HG03354 (cell line): ENCODE results near the gene MED15.
"Not testable (repeated sequence)": the region's sequence is repeated elsewhere in the genome, so short reads cannot be mapped to it uniquely, and the experiment has no call there.

Experiments
- ATAC-seq: cut with Tn5 transposase; IDR thresholded peaks from one replicate; pipeline ENCODE4 v1.9.1; 2021; ENCODE audit warnings: mild to moderate bottlenecking; ENCODE audit not compliant: unreplicated experiment, poor library complexity, severe bottlenecking

Gene MED15

DNA sequence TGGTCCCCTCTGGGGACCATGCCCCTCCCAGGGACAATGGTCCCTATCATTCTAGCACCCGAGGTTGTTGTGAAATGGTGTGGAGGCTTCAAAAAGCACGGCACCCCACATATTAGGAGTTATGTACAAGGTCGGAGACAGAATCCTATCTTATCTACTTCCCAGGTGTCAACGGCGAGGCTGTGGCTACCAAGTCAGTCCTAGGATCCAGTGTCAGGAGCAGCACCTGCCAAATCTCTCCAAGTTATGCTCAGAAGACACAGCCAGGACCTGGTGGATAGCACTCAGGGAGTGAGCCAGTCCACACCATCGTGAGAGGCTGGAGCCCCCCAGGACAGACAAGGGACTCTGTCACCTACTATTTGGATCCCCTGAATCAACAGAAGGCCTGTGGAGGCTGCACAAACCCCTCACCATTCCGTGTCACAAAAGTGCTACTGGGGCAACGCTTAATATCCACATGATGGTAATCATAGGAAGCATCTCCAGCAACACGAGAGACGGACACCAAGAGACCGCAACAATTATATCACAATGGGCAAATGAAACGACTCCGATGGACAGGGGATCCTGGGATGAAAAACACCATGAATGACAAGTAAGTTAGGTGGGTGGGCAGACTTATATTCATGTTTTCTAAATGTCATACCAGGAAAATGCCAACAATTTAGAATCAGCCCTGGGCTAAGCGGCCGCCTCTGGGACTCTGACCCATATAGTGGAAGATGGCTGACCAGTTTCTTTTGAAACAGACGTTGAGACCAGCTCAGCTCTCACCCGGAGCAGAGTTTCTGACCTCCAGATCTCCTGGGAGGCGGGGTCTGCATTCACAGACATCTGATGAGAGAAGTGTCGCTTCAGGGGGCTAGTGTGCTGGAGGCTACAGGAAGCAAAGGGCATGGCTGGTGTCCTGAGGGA lies 108.4 kb downstream of the MED15 start:
- no peak for ATAC-seq

DNA sequence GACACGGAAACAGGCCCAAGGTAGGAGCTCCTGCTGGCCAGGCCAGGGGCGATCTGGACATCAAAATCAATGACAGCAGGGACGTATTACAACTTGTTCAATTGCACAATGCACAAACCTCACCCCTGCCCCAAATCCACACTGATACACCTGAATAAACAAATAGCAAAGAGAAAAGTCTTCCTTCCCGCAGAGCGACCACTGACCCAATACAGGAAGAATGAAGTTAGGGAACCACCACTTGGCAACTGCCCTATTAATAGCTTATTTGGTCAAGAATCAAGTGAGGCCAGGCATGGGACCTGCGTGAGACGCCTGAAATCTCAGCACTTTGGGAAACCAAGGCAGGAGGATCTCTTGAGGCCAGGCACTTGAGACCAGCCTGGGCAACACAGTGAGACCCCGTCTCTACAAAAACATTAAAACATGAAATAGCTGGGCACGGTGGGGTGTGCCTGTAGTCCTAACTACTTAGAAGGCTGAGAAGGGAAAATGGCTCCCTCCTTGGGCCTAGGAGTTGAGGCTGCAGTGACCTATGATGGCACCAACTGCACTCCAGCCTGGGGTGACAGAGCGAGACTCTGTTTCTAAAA lies 109.1 kb downstream of the MED15 start:
- no peak for ATAC-seq

GRCh38 chr22:20618488-20618887 lies 111.1 kb downstream of the MED15 start:
- no peak for ATAC-seq

GRCh38 chr22:20619045-20619892 lies 111.9 kb downstream of the MED15 start:
- ATAC-seq: no peak

GRCh38 chr22:20619893-20620194 lies 112.4 kb downstream of the MED15 start:
- ATAC-seq: not testable (repeated sequence)

DNA sequence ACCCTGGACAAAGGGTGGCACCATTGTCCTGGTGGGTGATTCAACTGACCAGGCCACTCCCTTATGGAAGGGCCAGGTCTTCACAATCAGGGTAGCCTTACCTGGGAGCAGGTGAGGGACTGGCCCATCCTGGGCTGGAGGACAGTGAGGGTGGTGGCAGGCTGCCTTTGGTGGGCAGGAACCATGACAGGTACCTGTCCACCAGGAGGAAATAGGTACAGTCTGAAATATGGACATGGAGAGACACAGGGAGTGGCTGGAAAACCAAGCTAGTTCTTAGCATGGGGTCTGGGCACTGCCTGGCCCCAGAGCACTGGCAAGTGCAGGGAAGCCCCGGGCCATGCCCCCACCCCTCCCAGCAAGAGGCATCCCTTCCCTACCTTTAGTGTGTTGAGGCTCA lies 113.8 kb downstream of the MED15 start:
- no peak for ATAC-seq

GRCh38 chr22:20622650-20623339 lies 115.4 kb downstream of the MED15 start:
- ATAC-seq: no peak

GRCh38 chr22:20624161-20624616 lies 116.8 kb downstream of the MED15 start:
- ATAC-seq: peak; percentile 69

- ATAC-seq: no peak
Measured at GRCh38 chr22:20625270-20625669, 117.9 kb downstream of the MED15 start.

DNA sequence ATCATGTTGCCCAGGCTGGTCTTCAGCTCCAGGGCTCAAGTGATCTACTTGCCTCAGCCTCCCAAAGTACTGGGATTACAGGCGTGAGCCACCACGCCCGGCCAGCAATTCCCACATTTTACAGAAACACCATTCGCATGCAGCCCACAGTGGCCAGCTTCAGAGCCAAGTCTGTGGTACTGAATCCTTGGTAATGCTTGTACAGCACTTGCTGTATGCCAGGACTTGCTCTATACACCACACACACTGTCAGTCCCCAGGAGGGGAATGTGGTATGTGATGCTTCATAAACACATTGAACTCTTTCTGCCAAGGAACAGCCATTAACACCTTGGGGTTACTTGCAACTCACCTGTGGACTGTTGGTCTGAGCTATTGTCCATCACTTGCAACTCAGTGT lies 119.4 kb downstream of the MED15 start:
- ATAC-seq: no peak

DNA sequence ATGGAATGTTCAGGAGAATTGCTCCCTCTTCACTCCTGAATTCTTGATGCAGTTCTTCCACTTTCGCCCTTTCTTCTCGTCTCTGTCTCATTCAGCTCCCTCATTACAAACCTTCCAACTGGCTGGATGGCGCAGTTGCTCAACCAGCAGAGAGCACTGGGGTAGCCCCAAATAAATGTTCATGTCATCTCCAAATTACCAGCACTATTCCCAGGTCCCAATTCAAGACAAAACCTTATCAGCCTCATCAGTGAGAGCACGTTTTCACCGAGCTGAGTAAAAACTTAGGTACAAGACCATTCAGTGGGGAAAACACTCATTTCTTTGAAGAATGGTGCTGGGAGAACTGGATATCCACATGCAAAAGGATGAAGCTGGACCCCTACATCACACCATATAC lies 120.0 kb downstream of the MED15 start:
- ATAC-seq: no peak

GRCh38 chr22:20628081-20628939 lies 120.9 kb downstream of the MED15 start:
- no peak for ATAC-seq

DNA sequence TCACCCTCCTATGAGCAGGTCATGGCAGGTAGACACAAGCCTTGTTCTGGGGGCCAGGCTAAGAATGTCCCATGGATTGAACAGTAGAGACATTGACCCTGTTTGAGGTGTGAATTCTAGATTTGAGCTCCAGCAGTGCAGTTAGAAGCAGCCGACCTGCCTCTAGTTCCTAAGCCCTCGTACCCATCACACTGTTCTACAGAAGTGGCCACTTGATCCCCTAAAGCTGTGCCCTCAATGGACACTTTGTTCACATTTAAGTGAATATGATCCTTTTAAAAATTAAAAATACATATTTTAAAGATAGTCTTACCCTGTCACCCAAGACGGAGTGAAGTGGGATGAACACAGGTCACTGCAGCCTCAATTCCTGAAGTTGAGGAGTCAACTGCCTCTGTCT lies 122.0 kb downstream of the MED15 start:
- no peak for ATAC-seq

- no peak for ATAC-seq
Measured at GRCh38 chr22:20630873-20631617, 123.6 kb downstream of the MED15 start.

GRCh38 chr22:20632082-20632481 lies 124.7 kb downstream of the MED15 start:
- ATAC-seq: no peak

GRCh38 chr22:20632518-20632917 lies 125.1 kb downstream of the MED15 start:
- ATAC-seq: no peak

- no peak for ATAC-seq
Measured at GRCh38 chr22:20634560-20635226, 127.3 kb downstream of the MED15 start.

DNA sequence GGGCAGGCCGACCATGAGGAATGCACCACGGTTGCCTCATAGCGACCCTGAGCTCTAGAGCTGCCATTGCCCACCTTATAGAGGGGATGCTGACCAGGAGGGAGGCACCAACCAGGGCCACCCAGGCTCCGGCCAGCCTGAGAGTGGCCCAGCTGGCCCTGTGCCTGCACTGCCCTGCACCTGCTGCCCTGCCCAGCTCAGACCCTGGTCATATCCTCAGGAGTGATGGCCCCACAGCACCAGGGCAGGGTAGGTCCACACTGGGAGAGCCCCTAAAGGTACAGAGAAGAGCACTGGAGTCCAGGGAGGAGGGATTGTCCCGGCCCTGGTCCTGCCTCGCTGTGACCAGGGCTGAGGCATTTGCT lies 127.8 kb downstream of the MED15 start:
- no peak for ATAC-seq
